NCI-H2196 (cell line): ENCODE measurements around the gene OFD1.

ENCODE experiments used
- DNase-seq: peaks from one replicate; lab custom pipeline; 2025; ENCODE audit not compliant: unreplicated experiment; lab: John Stamatoyannopoulos, UW

The OFD1 gene

DNA sequence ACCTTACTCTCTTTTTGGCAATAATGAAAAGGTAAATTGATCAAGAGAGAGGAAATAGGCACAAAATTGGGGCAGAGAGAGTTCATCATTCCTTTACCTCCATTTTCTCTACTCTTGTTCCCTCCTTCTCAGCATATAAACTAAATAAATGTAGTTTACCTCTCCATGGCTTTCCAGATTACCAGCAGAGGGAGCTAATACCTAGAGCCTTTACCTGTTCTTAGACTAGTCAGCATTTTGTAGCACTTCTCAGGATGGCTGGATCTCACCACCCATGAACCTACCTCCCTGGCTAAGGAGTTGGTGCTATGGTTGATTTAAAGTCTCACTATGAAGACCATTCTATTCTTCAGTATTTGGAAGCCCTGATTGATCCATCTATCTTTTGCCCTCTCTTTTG, 15.7 kb downstream of the OFD1 start:
- DNase-seq, result peak; percentile 46

DNA sequence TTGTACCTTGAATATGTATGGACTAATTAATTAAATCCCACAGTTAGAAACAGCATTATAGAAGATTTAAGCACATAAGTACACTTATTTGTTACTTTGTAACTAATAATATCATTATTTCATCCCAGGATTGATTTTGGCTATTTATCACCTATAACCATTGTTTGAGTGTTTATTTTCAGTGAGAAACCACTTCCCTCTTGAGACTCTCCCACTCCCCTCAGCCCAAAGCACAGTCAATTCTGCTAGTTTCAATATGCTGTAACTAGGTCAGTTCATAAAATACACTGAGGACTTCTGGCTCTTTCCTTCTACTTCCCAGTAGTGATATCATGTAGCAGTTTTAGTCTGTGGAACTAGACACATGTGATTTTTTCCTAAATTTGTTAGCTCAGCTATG, 16.3 kb downstream of the OFD1 start:
- no peak for DNase-seq

DNA sequence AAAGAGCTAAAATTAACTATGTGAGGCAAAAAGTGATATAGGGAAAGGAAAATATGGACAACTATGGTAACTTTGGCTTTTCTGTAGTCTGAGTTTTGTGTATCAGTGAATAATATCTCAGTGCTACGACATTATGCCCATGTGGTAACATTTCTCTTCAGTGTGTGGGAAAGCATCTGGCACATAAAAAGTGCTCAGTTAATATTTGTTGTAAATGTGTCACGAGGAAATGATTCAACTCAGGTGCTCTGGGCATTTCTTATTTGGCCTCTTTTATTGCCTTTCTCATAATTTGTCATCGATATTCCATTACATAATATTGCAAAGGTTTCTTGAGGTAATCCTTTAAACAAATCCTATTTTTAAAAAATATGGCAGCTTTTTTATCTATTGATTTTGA, 17.6 kb downstream of the OFD1 start:
- no peak for DNase-seq

DNA sequence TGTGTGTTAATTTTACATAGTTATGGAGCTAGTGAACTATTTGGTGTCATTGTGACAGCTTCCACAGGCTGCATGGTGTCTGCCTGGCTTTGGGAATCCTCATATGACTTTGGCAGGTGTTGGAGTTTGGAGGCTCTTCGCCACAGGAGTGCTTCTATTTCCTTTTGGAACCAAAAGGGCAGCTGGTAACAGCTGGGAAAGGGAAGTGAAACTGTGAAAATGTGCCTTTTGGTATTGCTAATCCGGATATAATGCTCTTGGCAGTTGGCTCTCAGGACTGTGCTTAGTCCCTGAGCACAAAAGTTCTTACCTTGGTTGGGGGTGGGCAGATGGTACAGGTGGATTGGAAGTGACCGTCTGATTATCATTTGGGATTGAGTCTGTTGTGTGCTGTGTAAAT, 18.1 kb downstream of the OFD1 start:
- no peak for DNase-seq

DNA sequence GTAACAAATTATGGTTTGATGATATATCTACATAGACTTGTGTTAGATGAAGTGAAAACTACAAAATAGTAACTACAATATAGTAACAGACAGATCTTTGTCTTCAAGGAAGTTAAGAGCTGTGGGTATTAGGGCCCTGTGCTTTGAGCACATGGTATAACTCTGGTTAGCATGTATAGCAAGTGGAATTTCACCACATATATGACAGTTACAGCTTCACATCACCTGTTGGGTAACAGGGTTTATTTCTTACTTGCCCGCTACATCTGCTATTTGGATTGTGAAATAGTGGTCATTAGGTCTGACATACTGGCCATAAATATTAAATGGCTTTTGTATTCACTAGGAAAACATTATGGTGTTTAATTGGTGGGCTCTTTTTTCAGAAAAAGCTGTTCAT, 20.2 kb downstream of the OFD1 start:
- DNase-seq, result no peak

DNA sequence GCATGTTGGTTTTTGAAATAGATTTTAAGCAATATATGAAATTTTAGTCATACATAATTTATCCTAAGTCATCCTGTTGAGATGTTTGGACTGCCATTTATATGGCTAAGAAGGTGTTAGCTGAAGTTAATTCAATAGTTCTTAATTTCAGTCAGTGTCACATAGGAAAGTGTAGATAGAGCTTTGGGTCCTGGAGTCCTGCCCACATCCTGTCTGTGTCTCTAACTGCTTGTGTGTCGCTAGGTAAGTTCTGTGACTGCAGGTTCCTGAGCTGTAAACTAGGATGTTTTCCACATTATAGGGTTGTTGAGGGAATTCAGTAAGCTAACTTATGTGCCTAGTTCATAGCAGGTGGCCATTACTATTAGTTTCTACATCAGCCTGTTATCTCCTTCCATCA, 20.7 kb downstream of the OFD1 start:
- DNase-seq, result no peak

DNA sequence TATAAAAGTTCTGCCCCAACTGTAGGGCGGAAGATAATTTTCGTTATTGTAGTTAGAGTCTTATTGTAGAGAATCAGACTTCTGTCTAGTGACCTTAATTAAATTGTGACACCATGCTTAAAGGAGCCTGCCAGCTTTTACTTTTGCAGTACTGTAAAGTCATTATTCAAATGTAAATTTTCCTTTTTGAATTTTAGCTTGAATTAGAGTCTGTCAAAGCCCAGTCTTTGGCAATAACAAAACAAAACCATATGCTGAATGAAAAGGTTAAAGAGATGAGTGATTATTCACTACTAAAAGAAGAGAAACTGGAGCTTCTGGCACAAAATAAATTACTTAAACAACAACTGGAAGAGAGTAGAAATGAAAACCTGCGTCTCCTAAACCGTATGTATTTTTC, 21.8 kb downstream of the OFD1 start:
- DNase-seq, result no peak

DNA sequence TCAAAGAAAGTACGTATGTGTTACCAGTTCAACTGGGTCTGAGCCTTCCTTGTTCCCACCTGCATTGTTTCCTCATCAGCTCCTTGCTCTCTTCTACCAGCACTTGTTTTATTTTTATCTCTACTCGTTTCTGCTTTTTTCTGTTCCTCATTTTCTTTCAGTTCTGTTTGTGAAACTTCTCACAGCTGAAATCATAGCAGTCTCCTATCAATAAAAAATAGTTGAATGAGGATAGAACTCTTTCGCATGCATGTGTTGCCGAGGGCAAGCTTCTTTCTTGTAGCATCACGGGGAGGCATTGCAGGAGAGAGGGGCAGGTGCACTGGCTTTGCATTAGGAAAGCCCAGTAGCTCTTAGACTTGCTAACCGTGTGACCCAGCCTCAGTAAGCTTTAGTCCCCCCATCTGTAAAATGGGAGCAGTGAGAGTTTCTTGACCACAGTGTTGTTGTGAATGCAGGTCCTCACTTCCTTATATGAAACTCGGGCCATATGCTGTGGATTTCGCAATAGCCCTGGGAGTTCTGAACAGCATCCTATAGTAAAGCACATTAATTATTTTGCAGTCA, 24.7 kb downstream of the OFD1 start:
- DNase-seq, result no peak

DNA sequence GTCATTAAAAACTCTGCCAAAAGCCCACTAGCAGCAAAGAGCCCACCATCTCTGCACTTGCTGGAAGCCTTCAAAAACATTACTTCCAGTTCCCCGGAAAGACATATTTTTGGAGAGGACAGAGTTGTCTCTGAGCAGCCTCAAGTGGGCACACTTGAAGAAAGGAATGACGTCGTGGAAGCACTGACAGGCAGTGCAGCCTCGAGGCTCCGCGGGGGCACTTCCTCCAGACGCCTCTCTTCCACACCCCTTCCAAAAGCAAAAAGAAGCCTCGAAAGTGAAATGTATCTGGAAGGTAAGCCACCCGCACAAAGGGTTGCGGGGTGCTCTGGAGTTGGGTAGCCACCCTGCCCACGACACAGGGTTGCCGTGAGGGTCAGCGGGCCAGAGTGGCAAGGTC, 25.9 kb downstream of the OFD1 start:
- no peak for DNase-seq

DNA sequence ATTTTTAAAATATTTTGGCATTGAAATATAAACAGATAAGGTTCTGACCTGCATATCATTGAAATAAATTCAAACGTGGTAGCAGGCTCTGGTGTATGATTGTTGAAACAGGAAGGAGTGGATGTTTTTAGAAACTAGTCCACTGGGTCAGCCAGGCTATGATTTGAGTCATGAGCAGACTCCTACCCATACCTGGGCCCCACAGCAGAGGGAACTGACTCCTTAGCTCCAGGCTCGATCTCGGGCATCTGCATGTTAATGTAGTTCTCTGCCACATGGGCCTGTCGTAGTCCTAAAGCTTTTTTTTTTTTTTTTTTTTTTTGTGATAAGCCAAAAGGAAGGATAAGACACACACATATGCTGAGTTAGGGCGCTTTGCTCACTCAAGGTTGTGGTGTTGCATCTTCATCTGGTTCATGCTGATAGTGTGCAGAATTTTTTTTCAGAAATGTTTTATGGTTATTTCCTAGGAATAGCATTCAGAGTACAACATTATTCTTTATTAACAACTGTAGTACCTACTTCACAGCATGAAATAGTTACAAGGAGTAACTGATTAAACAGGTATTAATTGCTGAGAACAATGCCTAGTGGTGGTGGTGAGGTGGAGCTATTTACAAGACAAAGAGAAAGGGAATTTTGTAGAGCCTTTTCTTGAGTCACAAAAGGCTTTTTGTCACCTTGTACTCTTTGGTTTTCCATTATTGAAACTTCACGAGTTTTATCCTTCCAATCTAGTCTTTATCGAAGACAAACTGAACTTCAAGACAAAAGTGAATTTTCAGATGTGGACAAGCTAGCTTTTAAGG, 27.3 kb downstream of the OFD1 start:
- no peak for DNase-seq

DNA sequence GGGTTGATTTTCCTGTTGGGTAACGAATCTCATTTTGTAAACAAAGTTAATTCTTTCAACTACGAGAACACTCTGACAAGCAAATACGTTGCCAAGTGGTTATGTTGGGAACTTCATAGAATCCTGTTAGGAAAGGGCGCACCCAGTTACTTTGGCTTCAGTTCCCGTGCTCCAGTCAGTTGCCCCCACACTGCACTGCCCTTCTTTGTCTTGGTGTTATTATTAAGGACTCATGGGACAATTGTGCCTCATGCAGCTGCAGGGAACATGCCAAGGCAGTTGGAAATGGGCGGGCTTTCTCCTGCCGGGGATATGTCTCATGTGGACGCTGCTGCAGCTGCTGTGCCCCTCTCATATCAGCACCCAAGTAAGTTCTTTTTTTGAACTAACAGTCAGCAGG, 28.9 kb downstream of the OFD1 start:
- no peak for DNase-seq

DNA sequence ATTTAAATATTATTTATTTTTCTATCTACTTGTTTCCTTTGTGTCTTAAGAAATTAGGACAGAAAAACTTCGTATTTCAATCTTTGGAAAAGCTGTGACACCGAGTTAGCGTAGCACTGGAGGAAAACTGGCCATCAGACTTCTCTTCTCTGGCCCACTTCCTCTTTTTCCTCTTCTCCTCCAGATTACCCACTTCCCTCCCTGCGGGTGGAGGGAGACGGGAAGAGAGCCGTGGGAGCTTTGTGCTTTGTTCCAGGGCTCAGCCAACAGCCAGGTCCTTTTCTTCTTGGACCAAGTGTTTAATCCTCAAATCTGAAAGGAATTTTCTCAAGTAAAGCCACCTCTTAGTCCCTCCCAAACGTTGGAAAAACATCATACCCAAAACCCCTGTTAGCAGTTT, 29.7 kb downstream of the OFD1 start:
- no peak for DNase-seq

DNA sequence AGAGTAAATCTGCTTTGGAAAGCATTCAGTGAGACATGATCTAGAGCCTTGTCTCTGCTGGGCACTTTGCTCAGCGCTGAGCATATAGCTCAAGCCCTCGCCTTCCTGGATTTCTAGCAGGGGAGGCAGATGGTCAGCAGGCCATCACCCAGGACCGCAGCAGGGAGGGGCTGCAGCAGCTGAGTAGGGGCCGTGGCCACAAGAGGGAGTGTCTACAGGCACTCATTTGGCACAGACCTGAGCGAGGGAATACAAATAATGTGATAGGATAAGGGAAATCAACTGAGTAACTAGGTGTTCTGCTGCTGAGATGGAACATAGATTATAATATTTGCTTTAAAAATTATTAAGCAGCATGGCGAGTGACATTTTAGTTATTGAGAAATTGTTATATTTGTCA, 30.2 kb downstream of the OFD1 start:
- no peak for DNase-seq

DNA sequence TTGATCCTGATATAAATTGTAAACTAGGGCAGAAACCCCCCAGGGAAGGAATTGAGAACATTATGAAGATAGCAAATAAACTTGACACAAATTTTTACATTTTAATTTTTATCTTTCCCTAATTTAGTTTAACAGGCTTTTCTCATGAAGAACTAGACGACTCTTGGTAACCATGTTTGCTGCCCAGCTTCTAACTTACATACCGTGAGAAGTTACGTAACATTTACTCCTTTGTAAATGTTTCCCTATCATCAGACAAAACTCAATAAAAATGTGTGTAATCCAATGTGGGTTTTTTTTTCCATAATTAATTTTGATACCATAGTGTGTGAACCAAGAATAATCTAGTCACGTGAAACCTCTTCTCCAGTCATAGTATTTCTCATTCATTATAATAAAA, 34.4 kb downstream of the OFD1 start:
- no peak for DNase-seq

DNA sequence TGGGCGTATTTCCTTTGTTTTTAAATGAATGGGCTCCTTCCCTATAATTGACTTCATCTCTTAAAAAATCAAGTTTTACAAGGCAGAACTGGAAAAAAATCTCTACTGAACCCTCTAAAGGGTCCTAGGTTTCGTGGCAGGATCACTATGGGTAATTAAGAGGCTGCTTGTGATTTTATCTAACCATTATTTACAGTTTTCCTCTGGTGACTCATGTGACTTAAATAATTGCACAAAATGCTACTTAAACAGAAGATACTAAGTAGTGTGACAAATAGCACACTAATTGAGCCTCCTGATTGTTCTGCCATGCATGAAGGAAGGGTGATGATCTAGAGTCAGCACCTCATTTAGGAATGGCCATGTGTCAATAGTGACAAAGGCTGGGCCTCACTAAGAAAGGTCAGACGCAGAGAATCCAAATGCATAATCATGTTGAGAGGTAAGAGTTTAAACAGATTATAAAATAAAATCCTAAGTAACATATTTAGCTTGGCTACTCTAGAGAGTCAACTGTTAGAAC, 35.5 kb downstream of the OFD1 start:
- no peak for DNase-seq

DNA sequence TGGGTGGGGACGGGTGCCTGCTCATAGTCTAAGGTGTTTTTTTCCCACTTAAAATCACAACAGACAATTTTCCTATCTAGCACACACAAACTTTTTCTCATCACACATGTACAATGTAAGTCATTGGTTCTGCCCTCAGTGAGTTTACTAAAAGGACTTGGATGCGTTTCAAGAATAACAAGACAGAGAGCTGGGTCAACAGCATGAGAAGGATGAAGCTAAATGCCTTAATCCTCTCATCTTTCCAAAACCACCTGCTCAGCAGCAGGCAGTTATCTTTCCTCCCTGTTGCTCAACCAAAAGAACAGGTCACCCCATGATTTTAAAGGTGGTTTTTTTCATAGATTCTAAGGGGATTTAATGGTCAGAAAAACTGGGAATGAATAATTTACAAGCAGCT, 40.1 kb downstream of the OFD1 start:
- no peak for DNase-seq

DNA sequence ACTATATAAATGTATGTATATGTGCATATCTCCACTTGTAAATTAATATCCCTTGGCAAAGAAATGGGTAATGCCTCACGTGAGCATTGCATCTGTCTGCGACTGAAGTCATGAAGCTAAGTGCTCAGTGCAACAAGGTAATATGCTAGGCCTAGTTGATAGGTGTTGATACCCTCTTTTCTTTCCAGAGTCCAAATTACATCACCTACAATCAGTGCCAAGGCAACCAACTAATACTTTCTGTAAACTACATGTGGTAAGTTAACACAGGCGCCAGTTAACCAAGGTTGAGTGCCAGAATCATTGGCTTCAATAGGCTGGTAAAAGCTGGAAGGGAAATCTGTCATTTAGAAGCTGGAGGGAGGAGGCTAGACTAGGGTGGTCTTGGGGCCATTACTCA, 41.3 kb downstream of the OFD1 start:
- no peak for DNase-seq

DNA sequence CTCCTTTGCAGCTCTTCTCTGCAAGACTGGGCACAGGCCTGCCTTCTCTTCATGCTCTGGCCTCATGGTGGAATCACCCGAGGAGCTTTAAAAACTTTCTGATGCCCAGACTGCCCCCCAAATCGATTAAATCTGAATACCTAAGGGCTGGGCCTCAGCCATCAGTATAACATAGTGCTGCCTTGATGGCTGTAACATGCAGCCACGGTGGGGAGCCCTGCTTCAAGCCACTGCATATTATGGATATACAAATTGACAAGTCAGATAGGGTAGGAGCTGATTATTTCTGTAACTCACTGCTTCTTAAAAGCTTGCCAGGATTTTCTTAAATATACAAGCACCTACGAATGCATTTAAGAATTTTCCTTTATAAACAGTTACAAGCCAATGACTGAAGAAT, 41.8 kb downstream of the OFD1 start:
- DNase-seq, result no peak

DNA sequence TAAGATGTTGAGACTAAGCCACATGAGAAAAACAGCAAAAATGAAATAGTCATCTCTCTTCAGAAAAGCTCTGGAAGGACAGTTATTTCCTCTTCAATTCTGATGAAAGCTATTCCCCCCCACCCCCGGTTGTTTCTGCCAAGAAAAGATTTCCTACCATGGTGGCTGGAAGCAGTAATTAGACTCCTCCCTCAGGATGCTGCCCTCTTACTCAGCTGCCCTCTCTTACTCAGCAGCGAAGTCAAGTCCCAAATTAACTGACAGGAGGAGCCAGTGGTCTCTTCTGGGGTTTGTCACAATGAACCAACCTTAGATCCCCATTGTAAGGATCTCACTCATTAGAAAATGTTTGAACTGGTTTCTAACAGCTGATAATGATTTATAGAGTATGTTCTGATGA, 44.4 kb downstream of the OFD1 start:
- DNase-seq, result no peak

DNA sequence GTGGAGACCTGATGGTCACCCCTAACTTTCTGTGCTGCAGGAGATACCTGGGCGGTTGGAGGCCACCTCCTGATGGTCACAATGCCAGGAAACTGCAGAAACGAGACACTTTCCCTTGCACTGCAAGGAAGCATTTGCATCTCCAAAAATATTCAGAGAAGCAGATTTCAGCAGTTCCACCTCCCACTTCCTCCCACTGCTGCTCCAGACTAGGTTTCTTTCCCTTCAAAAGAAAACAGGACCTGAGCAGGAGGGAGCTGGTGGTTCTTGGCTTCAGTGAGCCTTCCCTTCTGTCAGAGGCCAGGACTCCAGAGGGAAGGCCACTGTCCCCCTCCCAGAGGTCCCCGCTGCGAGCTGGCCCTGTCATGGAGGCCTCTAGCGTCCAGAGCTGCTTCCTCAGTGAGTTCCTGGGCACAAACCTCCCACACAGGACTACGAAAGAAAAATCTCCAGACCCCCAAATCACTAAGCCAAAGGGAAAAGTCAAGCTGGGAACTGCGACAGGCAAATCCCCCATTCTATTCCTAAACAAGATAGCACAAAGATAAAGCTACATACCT, 46.4 kb downstream of the OFD1 start:
- DNase-seq, result no peak

DNA sequence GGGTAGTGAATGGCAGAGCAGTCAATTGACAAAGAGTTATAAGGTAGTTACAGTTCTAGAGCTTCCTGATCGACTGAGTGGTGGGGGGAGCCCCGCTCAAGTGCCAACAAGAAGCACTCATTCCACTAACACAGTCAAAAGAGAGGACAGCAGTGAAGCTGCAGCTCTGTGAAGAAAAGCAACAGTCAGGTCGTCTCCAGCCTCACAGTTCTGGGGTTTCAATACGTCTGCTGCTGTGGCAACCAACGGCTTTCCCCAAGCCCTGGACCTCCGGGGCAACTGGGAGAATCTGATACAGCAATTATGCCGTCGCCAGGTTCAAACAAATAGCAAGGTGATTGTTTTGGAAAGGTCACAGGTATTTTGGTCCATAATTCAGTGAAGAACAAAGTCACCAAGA, 51.5 kb downstream of the OFD1 start:
- DNase-seq, result peak; percentile 55
